ENCODE measurements around the gene CELF2.

Gene CELF2

GRCh38 chr10:11197878-11198277 lies 180.2 kb downstream of the CELF2 start:
- no peak for DNase-seq (ENCODE audit: low read depth)

GRCh38 chr10:11201911-11202310 lies 184.2 kb downstream of the CELF2 start:
- no peak for DNase-seq (ENCODE audit: low read depth)

GRCh38 chr10:11204351-11204942 lies 186.8 kb downstream of the CELF2 start:
- DNase-seq (ENCODE audit: low read depth): no peak

- DNase-seq (ENCODE audit: low read depth): no peak
These were observed 187.5 kb downstream of the CELF2 start for GRCh38 chr10:11205030-11205772.

- DNase-seq (ENCODE audit: low read depth): no peak
These were observed 189.2 kb downstream of the CELF2 start for GRCh38 chr10:11206676-11207559.

GRCh38 chr10:11207560-11207844 lies 189.8 kb downstream of the CELF2 start:
- no peak for DNase-seq (ENCODE audit: low read depth)

- DNase-seq (ENCODE audit: low read depth): no peak
These were observed 190.6 kb downstream of the CELF2 start for GRCh38 chr10:11208243-11208642.

GRCh38 chr10:11208908-11209829 lies 191.5 kb downstream of the CELF2 start:
- no peak for DNase-seq (ENCODE audit: low read depth)

- DNase-seq (ENCODE audit: low read depth): no peak
These were observed 192.1 kb downstream of the CELF2 start for GRCh38 chr10:11209830-11210181.

GRCh38 chr10:11210211-11210922 lies 192.7 kb downstream of the CELF2 start:
- DNase-seq (ENCODE audit: low read depth): no peak

GRCh38 chr10:11212288-11213085 lies 194.8 kb downstream of the CELF2 start:
- DNase-seq (ENCODE audit: low read depth): no peak

GRCh38 chr10:11213137-11213536 lies 195.5 kb downstream of the CELF2 start:
- no peak for DNase-seq (ENCODE audit: low read depth)

- DNase-seq (ENCODE audit: low read depth): no peak
These were observed 196.7 kb downstream of the CELF2 start for GRCh38 chr10:11214407-11214806.

- DNase-seq (ENCODE audit: low read depth): no peak
These were observed 197.8 kb downstream of the CELF2 start for GRCh38 chr10:11215471-11215870.

GRCh38 chr10:11217521-11217920 lies 199.8 kb downstream of the CELF2 start:
- no peak for DNase-seq (ENCODE audit: low read depth)

GRCh38 chr10:11218395-11218794 lies 200.7 kb downstream of the CELF2 start:
- no peak for DNase-seq (ENCODE audit: low read depth)

GRCh38 chr10:11219431-11219830 lies 201.8 kb downstream of the CELF2 start:
- DNase-seq (ENCODE audit: low read depth): no peak

GRCh38 chr10:11223081-11223480 lies 205.4 kb downstream of the CELF2 start:
- no peak for DNase-seq (ENCODE audit: low read depth)

GRCh38 chr10:11223507-11224140 lies 206.0 kb downstream of the CELF2 start:
- DNase-seq (ENCODE audit: low read depth): no peak

GRCh38 chr10:11224321-11224720 lies 206.6 kb downstream of the CELF2 start:
- no peak for DNase-seq (ENCODE audit: low read depth)

All from stimulated activated CD8-positive, alpha-beta memory T cell treated with anti-CD3 and anti-CD28 coated beads, Interleukin-15, amount 100 ng/mL, for 24 hours (primary cell).